MM.1S (cell line): Measurements from ENCODE around the gene OTC.

ENCODE experiments used
- DNase-seq: peaks from one replicate; pipeline ENCODE4 v3.0.0-alpha.2; 2015
- H2AFZ ChIP-seq: fragments of 300-600 bp; sonication (generic); 2 replicates; pipeline ENCODE4 v1.6.0; 2016; ENCODE audit warnings: antibody characterized with exemption, low read length
- H3F3A ChIP-seq: fragments of 300-600 bp; sonication (generic); 2 replicates; pipeline ENCODE4 v1.6.1; 2016; ENCODE audit warnings: mild to moderate bottlenecking, antibody characterized with exemption, low read length, moderate library complexity, mixed read lengths; ENCODE audit not compliant: insufficient read depth
- H3K27ac ChIP-seq: fragments of 300-600 bp; sonication (generic); 2 replicates; pipeline ENCODE4 v1.5.1; 2016; ENCODE audit warnings: mild to moderate bottlenecking, low read length
- H3K27me3 ChIP-seq: fragments of 300-600 bp; sonication (generic); replicated peaks from 2 replicates; pipeline ENCODE4 v1.6.0; 2016; ENCODE audit warnings: low read length; ENCODE audit not compliant: insufficient read depth
- H3K36me3 ChIP-seq: fragments of 300-600 bp; sonication (generic); replicated peaks from 2 replicates; pipeline ENCODE4 v1.6.1; 2016; ENCODE audit warnings: mild to moderate bottlenecking, low read length, mixed read lengths; ENCODE audit not compliant: insufficient read depth
- H3K4me1 ChIP-seq: fragments of 300-600 bp; sonication (generic); 2 replicates; pipeline ENCODE4 v1.6.1; 2016; ENCODE audit warnings: low read length, mixed read lengths
- H3K4me2 ChIP-seq: fragments of 300-600 bp; sonication (generic); 2 replicates; pipeline ENCODE4 v1.6.0; 2016; ENCODE audit warnings: low read depth, low read length
- H3K4me3 ChIP-seq: fragments of 300-600 bp; sonication (generic); 2 replicates; pipeline ENCODE4 v1.5.1; 2016; ENCODE audit warnings: low read length, mixed read lengths
- H3K79me2 ChIP-seq: fragments of 300-600 bp; sonication (generic); 2 replicates; pipeline ENCODE4 v1.6.1; 2016; ENCODE audit warnings: mixed run types, low read length, mixed read lengths
- H3K9ac ChIP-seq: fragments of 300-600 bp; sonication (generic); 2 replicates; pipeline ENCODE4 v1.6.1; 2016; ENCODE audit warnings: low read length, mixed read lengths
- H3K9me2 ChIP-seq: fragments of 300-600 bp; sonication (generic); replicated peaks from 2 replicates; pipeline ENCODE4 v1.6.1; 2016; ENCODE audit warnings: mild to moderate bottlenecking, low read length, mixed read lengths; ENCODE audit not compliant: insufficient read depth
- H3K9me3 ChIP-seq: fragments of 300-600 bp; sonication (generic); replicated peaks from 2 replicates; pipeline ENCODE4 v1.6.1; 2016; ENCODE audit warnings: mild to moderate bottlenecking, low read length, mixed read lengths; ENCODE audit not compliant: insufficient read depth
- H4K20me1 ChIP-seq: fragments of 300-600 bp; sonication (generic); 2 replicates; pipeline ENCODE4 v1.6.1; 2016; ENCODE audit warnings: mild to moderate bottlenecking, low read length, moderate library complexity, mixed read lengths; ENCODE audit not compliant: insufficient read depth
- EZH2 ChIP-seq: fragments of 300-600 bp; sonication (generic); optimal IDR thresholded peaks from 2 replicates; pipeline ENCODE3; 2017; ENCODE audit warnings: low read depth, mild to moderate bottlenecking, antibody characterized with exemption, low read length, mixed read lengths
- EZH2phosphoT487 ChIP-seq: fragments of 300-600 bp; sonication (generic); IDR thresholded peaks from 2 replicates; pipeline ENCODE4 v1.6.1; 2018; ENCODE audit warnings: antibody characterized with exemption, low read length
- TF ChIP-seq, protein P1 (sequence below): fragments of 300-600 bp; sonication (generic); IDR thresholded peaks from 2 replicates; pipeline ENCODE4 v1.5.1; 2016; ENCODE audit warnings: antibody characterized with exemption, low read length, mixed read lengths

The OTC gene

DNA sequence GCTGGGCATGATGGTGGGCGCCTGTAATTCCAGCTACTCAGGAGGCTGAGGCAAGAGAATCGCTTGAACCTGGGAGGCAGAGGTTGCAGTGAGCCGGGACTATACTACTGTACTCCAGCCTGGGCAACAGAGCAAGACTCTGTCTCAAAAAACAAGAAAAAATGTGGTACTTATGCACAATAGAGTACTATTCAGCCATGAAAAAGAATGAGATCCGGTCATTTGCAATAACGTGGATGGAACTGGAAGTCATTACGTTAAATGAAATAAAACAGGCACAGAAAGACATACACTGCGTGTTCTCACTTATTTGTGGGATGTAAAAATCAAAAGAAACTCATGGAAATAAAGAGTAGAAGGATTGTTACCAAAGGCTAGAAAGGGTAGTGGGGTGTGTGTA, 37.2 kb upstream of the OTC start:
- TF ChIP-seq EZH2phosphoT487 (no peak), EZH2 (no peak)
- TF ChIP-seq, protein P1, sequence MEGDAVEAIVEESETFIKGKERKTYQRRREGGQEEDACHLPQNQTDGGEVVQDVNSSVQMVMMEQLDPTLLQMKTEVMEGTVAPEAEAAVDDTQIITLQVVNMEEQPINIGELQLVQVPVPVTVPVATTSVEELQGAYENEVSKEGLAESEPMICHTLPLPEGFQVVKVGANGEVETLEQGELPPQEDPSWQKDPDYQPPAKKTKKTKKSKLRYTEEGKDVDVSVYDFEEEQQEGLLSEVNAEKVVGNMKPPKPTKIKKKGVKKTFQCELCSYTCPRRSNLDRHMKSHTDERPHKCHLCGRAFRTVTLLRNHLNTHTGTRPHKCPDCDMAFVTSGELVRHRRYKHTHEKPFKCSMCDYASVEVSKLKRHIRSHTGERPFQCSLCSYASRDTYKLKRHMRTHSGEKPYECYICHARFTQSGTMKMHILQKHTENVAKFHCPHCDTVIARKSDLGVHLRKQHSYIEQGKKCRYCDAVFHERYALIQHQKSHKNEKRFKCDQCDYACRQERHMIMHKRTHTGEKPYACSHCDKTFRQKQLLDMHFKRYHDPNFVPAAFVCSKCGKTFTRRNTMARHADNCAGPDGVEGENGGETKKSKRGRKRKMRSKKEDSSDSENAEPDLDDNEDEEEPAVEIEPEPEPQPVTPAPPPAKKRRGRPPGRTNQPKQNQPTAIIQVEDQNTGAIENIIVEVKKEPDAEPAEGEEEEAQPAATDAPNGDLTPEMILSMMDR, result no peak
- no peaks in the 10 kb centered on the region for H3K36me3 ChIP-seq
- no peak overlapping the region for H2AFZ ChIP-seq
- H3K4me2 ChIP-seq, result no peak overlapping the region
- no peak overlapping the region for H3K9ac ChIP-seq
- H3K27me3 ChIP-seq, result no peaks in the 10 kb centered on the region
- no peaks in the 10 kb centered on the region for H3K4me1 ChIP-seq
- H3K79me2 ChIP-seq, result no peaks in the 10 kb centered on the region
- H3K27ac ChIP-seq, result no peak overlapping the region
- DNase-seq, result no peak
- no peak overlapping the region for H3K4me3 ChIP-seq
- H3F3A ChIP-seq, result no peaks in the 10 kb centered on the region
- no peaks in the 10 kb centered on the region for H3K9me2 ChIP-seq
- H3K9me3 ChIP-seq, result no peaks in the 10 kb centered on the region
- H4K20me1 ChIP-seq, result no peaks in the 10 kb centered on the region

DNA sequence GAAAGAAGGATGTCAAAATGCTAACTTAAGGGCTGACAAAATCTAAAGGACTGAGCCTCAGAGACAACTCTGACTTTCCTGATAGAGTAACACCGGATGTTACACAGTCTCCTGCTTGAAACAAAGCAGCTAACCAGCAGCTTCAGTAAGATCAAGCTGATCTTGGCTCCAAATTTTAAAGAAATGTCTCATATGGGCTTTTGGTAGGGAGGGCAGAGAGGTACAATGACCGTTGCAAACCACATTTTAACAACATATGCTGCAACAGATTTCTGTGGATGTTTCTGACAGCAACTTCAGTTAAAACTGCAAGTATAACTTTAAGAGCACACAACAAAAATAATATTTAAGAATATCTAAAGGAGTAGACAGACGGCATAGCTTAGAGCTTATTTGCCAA, 34.2 kb upstream of the OTC start:
- Histone ChIP-seq H3K36me3 (no peaks in the 10 kb centered on the region), H3K27me3 (no peaks in the 10 kb centered on the region), H3K79me2 (no peaks in the 10 kb centered on the region), H3K4me2 (no peak overlapping the region), H3K4me3 (no peak overlapping the region), H3K9me2 (no peaks in the 10 kb centered on the region), H3K27ac (no peak overlapping the region), H3K4me1 (no peaks in the 10 kb centered on the region), H3K9ac (no peak overlapping the region), H4K20me1 (no peaks in the 10 kb centered on the region), H3F3A (no peaks in the 10 kb centered on the region), H3K9me3 (no peaks in the 10 kb centered on the region), H2AFZ (no peak overlapping the region)
- TF ChIP-seq, protein P1, result no peak
- TF ChIP-seq EZH2phosphoT487, result no peak
- TF ChIP-seq EZH2, result no peak
- DNase-seq, result no peak

DNA sequence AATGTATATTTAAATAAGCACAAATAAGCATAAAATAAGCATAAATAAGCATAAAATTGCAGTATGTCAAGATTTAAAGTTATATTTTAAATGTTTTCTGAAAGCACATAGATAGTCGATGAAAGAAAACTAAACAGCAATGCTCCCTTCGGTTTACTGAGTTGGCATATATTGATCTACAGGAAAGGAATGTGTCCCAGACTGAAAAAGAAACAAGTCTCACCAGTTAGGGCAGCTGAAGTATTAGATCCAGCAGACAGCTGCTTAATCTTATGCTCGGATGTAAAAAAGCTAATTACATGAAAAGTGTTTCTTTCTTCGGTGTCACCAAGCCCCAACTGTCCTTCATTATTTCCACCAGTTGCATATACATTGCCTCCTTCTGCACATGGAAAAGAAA, 33.8 kb upstream of the OTC start:
- Histone ChIP-seq H3K4me3 (no peak overlapping the region), H3F3A (no peaks in the 10 kb centered on the region), H2AFZ (no peak overlapping the region), H3K79me2 (no peaks in the 10 kb centered on the region), H3K36me3 (no peaks in the 10 kb centered on the region), H3K9ac (no peak overlapping the region), H3K9me2 (no peaks in the 10 kb centered on the region), H3K9me3 (no peaks in the 10 kb centered on the region), H4K20me1 (no peaks in the 10 kb centered on the region), H3K27me3 (no peaks in the 10 kb centered on the region), H3K27ac (no peak overlapping the region), H3K4me1 (no peaks in the 10 kb centered on the region), H3K4me2 (no peak overlapping the region)
- TF ChIP-seq EZH2phosphoT487, result no peak
- TF ChIP-seq, protein P1, result no peak
- no peak for TF ChIP-seq EZH2
- no peak for DNase-seq
